Suprapubic skin (tissue), 4 donors: ENCODE data around the gene GJB3. TPM values are rescaled to one million over a fixed set of nuclear protein-coding genes. Genes with fewer than 3 reads are reported as not detected.
A peak's percentile ranks its signal among the peaks of the same experiment; 100 is the strongest.

Experiments
- DNase-seq, 2 donors: peaks; one replicate each; pipeline ENCODE4 v3.0.0-alpha.2; 2019; ENCODE audit warnings: low spot score in 2 of 2
- H3K27ac ChIP-seq: fragments of 200-600 bp; sonication (generic); one replicate; pipeline ENCODE4 v1.5.1; 2019
- H3K27me3 ChIP-seq: fragments of 200-600 bp; sonication (generic); one replicate; pipeline ENCODE4 v1.5.1; 2019
- H3K36me3 ChIP-seq: fragments of 200-600 bp; sonication (generic); one replicate; pipeline ENCODE4 v1.5.1; 2019
- H3K4me1 ChIP-seq: fragments of 200-600 bp; sonication (generic); one replicate; pipeline ENCODE4 v1.5.1; 2019
- H3K4me3 ChIP-seq: fragments of 200-600 bp; sonication (generic); one replicate; pipeline ENCODE4 v1.5.1; 2019; ENCODE audit warnings: mild to moderate bottlenecking
- H3K9me3 ChIP-seq: fragments of 200-600 bp; sonication (generic); one replicate; pipeline ENCODE4 v1.5.1; 2019
- EP300 ChIP-seq: sonication (generic); formaldehyde crosslinking; IDR thresholded peaks from one replicate; pipeline ENCODE4 v1.6.1; 2017; ENCODE audit warnings: antibody characterized with exemption
- POLR2A ChIP-seq, 2 donors: fragments of 450-650 bp; IDR thresholded peaks; one replicate each; pipeline ENCODE4 v1.6.1; 2017; ENCODE audit warnings: antibody characterized with exemption in 2 of 2, mild to moderate bottlenecking in 2 of 2, moderate library complexity in 2 of 2
- POLR2AphosphoS5 ChIP-seq, 3 donors: sonication (generic); formaldehyde crosslinking; IDR thresholded peaks; one replicate each; pipeline ENCODE4 v1.6.1; 2017; ENCODE audit warnings: antibody characterized with exemption in 3 of 3
- WGBS: methylation state at CpG from one replicate; pipeline ENCODE4 v1.1.5; 2018; 5-methylcytosine and 5-hydroxymethylcytosine counted together
- total RNA-seq, 4 donors: library from RNA; depleted of rRNA; stranded (reverse); fragments of >200 nt; gene quantifications; one replicate each; pipeline ENCODE4 v1.1.0, GENCODE V29; 2016
- TF ChIP-seq, protein P1 (sequence below), 2 donors: fragments of 200-600 bp in 1 of 2; fragments of 450-650 bp in 1 of 2; sonication (generic) in 1 of 2; IDR thresholded peaks; one replicate each; pipeline ENCODE4 v1.5.1; 2016 to 2019; ENCODE audit warnings: antibody characterized with exemption in 2 of 2, mild to moderate bottlenecking in 1 of 2, moderate library complexity in 1 of 2

The GJB3 gene
- total RNA-seq, 4 donors from 2014 or later, result 76.0 to 268 (median 186) TPM

DNA sequence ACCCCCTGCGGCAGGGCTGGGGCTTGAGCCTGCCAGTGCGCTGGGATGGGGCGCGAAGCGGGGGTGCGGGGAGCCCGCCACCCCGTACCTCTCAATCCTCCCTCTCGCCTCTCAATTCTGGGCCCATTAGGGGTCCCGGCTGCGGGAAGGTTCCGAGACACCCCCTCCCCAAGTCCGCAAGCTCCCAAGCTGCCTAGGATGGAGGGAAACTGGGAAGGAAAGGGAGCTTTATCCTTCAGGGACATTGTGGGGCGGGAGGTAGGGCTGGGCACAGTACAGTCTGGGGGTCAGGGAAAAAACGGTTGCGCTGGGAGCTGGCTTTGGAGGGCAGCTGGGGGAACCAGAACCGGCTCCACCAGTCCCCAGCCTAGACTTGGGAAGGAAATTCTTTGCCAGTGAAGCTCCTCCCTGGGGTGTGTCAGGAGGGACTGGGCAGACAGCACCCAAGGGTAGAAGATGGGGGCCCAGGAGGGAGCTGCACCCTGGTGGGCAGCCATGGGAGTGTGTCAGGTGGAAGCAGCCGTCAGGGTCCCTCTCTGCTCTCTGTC lies 904 bp downstream of the GJB3 start:
- Histone ChIP-seq H3K36me3 (peaks cover 7% of the 10 kb centered on the region), H3K9me3 (no peaks in the 10 kb centered on the region), H3K4me3 (peak overlapping the region; percentile 58), H3K27me3 (peaks cover 22% of the 10 kb centered on the region), H3K4me1 (peaks cover 68% of the 10 kb centered on the region), H3K27ac (peak overlapping the region; percentile 97)
- peak; percentile 59 to 72 for DNase-seq
- 2% methylated on average over 5 of the region's 18 CpGs for WGBS
- no peak for TF ChIP-seq POLR2A (IDR thresholded peaks at IDR 0.05)
- no peak for TF ChIP-seq POLR2AphosphoS5 (IDR thresholded peaks at IDR 0.05)
- TF ChIP-seq, protein P1, sequence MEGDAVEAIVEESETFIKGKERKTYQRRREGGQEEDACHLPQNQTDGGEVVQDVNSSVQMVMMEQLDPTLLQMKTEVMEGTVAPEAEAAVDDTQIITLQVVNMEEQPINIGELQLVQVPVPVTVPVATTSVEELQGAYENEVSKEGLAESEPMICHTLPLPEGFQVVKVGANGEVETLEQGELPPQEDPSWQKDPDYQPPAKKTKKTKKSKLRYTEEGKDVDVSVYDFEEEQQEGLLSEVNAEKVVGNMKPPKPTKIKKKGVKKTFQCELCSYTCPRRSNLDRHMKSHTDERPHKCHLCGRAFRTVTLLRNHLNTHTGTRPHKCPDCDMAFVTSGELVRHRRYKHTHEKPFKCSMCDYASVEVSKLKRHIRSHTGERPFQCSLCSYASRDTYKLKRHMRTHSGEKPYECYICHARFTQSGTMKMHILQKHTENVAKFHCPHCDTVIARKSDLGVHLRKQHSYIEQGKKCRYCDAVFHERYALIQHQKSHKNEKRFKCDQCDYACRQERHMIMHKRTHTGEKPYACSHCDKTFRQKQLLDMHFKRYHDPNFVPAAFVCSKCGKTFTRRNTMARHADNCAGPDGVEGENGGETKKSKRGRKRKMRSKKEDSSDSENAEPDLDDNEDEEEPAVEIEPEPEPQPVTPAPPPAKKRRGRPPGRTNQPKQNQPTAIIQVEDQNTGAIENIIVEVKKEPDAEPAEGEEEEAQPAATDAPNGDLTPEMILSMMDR (IDR thresholded peaks at IDR 0.05), result no peak
- no peak for TF ChIP-seq EP300

DNA sequence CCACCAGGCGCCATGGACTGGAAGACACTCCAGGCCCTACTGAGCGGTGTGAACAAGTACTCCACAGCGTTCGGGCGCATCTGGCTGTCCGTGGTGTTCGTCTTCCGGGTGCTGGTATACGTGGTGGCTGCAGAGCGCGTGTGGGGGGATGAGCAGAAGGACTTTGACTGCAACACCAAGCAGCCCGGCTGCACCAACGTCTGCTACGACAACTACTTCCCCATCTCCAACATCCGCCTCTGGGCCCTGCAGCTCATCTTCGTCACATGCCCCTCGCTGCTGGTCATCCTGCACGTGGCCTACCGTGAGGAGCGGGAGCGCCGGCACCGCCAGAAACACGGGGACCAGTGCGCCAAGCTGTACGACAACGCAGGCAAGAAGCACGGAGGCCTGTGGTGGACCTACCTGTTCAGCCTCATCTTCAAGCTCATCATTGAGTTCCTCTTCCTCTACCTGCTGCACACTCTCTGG lies 3.8 kb downstream of the GJB3 start:
- H3K27ac ChIP-seq, result no peak overlapping the region
- peaks cover 11% of the 10 kb centered on the region for H3K36me3 ChIP-seq
- peak in 1 of 2 donors; percentile 56 for DNase-seq
- peaks cover 56% of the 10 kb centered on the region for H3K4me1 ChIP-seq
- TF ChIP-seq EP300 (no peak), POLR2A (IDR thresholded peaks at IDR 0.05) (no peak), POLR2AphosphoS5 (IDR thresholded peaks at IDR 0.05) (no peak)
- TF ChIP-seq, protein P1 (IDR thresholded peaks at IDR 0.05), result no peak
- no peak overlapping the region for H3K4me3 ChIP-seq
- H3K9me3 ChIP-seq, result no peaks in the 10 kb centered on the region
- H3K27me3 ChIP-seq, result peaks cover 16% of the 10 kb centered on the region
- 86% methylated on average over 28 of the region's 28 CpGs for WGBS

DNA sequence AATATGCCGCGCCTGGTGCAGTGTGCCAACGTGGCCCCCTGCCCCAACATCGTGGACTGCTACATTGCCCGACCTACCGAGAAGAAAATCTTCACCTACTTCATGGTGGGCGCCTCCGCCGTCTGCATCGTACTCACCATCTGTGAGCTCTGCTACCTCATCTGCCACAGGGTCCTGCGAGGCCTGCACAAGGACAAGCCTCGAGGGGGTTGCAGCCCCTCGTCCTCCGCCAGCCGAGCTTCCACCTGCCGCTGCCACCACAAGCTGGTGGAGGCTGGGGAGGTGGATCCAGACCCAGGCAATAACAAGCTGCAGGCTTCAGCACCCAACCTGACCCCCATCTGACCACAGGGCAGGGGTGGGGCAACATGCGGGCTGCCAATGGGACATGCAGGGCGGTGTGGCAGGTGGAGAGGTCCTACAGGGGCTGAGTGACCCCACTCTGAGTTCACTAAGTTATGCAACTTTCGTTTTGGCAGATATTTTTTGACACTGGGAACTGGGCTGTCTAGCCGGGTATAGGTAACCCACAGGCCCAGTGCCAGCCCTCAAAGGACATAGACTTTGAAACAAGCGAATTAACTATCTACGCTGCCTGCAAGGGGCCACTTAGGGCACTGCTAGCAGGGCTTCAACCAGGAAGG lies 4.3 kb downstream of the GJB3 start:
- H3K27me3 ChIP-seq, result peaks cover 16% of the 10 kb centered on the region
- WGBS, result 81% methylated on average over 19 of the region's 22 CpGs

DNA sequence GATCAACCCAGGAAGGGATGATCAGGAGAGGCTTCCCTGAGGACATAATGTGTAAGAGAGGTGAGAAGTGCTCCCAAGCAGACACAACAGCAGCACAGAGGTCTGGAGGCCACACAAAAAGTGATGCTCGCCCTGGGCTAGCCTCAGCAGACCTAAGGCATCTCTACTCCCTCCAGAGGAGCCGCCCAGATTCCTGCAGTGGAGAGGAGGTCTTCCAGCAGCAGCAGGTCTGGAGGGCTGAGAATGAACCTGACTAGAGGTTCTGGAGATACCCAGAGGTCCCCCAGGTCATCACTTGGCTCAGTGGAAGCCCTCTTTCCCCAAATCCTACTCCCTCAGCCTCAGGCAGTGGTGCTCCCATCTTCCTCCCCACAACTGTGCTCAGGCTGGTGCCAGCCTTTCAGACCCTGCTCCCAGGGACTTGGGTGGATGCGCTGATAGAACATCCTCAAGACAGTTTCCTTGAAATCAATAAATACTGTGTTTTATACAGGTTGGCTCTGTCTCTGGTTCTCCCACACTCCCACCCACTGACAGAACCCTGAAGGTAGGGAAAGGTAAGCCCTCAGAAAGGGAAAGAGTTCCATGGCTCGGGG lies 5.0 kb downstream of the GJB3 start:
- H3K27ac ChIP-seq, result no peak overlapping the region
- TF ChIP-seq EP300 (no peak), POLR2AphosphoS5 (IDR thresholded peaks at IDR 0.05) (no peak), POLR2A (IDR thresholded peaks at IDR 0.05) (no peak)
- TF ChIP-seq, protein P1 (IDR thresholded peaks at IDR 0.05), result no peak
- H3K4me1 ChIP-seq, result peaks cover 44% of the 10 kb centered on the region
- H3K4me3 ChIP-seq, result no peak overlapping the region
- 30% methylated on average over 2 of the region's 4 CpGs for WGBS
- DNase-seq, result peak in 1 of 2 donors; percentile 45
- peaks cover 15% of the 10 kb centered on the region for H3K27me3 ChIP-seq
- H3K9me3 ChIP-seq, result no peaks in the 10 kb centered on the region
- peaks cover 11% of the 10 kb centered on the region for H3K36me3 ChIP-seq

More for the DNA sequence above, 4.3 kb downstream of the GJB3 start:
- H3K27ac ChIP-seq, result no peak overlapping the region
- DNase-seq, result peak in 1 of 2 donors; percentile 53
- no peaks in the 10 kb centered on the region for H3K9me3 ChIP-seq
- H3K4me1 ChIP-seq, result peaks cover 50% of the 10 kb centered on the region
- TF ChIP-seq POLR2A (IDR thresholded peaks at IDR 0.05), result no peak
- TF ChIP-seq, protein P1 (IDR thresholded peaks at IDR 0.05), result no peak
- no peak for TF ChIP-seq EP300
- TF ChIP-seq POLR2AphosphoS5 (IDR thresholded peaks at IDR 0.05), result no peak
- H3K36me3 ChIP-seq, result peaks cover 11% of the 10 kb centered on the region
- H3K4me3 ChIP-seq, result no peak overlapping the region
